ENCODE data around the gene HIF1A.
"Not testable (repeated sequence)": the region's sequence is repeated elsewhere in the genome, so short reads cannot be mapped to it uniquely, and the experiment has no call there.

HIF1A gene

GRCh38 chr14:61750708-61751474 is 55.6 kb downstream of the HIF1A start:
- peak; percentile 63 for DNase-seq

- no peak for DNase-seq
Measured at GRCh38 chr14:61751475-61751989, 56.2 kb downstream of the HIF1A start.

- no peak for DNase-seq
Measured at GRCh38 chr14:61752626-61753025, 57.3 kb downstream of the HIF1A start.

GRCh38 chr14:61753631-61754030 is 58.3 kb downstream of the HIF1A start:
- no peak for DNase-seq

- no peak for DNase-seq
Measured at GRCh38 chr14:61754627-61755381, 59.5 kb downstream of the HIF1A start.

- DNase-seq, result not testable (repeated sequence)
Measured at GRCh38 chr14:61755382-61755742, 60.0 kb downstream of the HIF1A start.

GRCh38 chr14:61756135-61756534 is 60.8 kb downstream of the HIF1A start:
- DNase-seq, result no peak

GRCh38 chr14:61759878-61760277 is 64.6 kb downstream of the HIF1A start:
- no peak for DNase-seq

- DNase-seq, result no peak
Measured at GRCh38 chr14:61761557-61761956, 66.2 kb downstream of the HIF1A start.

- DNase-seq, result peak; percentile 97
Measured at GRCh38 chr14:61761959-61762786, 66.9 kb downstream of the HIF1A start, which contains the start of gene SNAPC1. Gene SNAPC1 (plus strand): TSS chr14:61762420. CDS start chr14:61762461, 41 bp downstream.

GRCh38 chr14:61764342-61765122 is 69.2 kb downstream of the HIF1A start:
- DNase-seq, result no peak

- DNase-seq, result no peak
Measured at GRCh38 chr14:61765225-61765943, 70.1 kb downstream of the HIF1A start.

- DNase-seq, result no peak
Measured at GRCh38 chr14:61766151-61766550, 70.8 kb downstream of the HIF1A start.

- no peak for DNase-seq
Measured at GRCh38 chr14:61768240-61768639, 72.9 kb downstream of the HIF1A start.

- no peak for DNase-seq
Measured at GRCh38 chr14:61769893-61770292, 74.6 kb downstream of the HIF1A start.

- no peak for DNase-seq
Measured at GRCh38 chr14:61774861-61775260, 79.5 kb downstream of the HIF1A start.

- DNase-seq, result no peak
Measured at GRCh38 chr14:61780125-61780524, 84.8 kb downstream of the HIF1A start.

- DNase-seq, result no peak
Measured at GRCh38 chr14:61797309-61797708, 102.0 kb downstream of the HIF1A start.

All from stimulated activated naive CD4-positive, alpha-beta T cell treated with Interleukin-2 at 50 U/mL for 16 hours (primary cell).